ENCODE results near the gene FOXN3. TPM values are rescaled to one million over a fixed set of nuclear protein-coding genes. Genes with fewer than 3 reads are reported as not detected.
A peak's percentile ranks its signal among the peaks of the same experiment; 100 is the strongest.

The FOXN3 gene
- polyA plus RNA-seq, 3 donors, result 38.7 to 57.4 (median 42.0) TPM

DNA sequence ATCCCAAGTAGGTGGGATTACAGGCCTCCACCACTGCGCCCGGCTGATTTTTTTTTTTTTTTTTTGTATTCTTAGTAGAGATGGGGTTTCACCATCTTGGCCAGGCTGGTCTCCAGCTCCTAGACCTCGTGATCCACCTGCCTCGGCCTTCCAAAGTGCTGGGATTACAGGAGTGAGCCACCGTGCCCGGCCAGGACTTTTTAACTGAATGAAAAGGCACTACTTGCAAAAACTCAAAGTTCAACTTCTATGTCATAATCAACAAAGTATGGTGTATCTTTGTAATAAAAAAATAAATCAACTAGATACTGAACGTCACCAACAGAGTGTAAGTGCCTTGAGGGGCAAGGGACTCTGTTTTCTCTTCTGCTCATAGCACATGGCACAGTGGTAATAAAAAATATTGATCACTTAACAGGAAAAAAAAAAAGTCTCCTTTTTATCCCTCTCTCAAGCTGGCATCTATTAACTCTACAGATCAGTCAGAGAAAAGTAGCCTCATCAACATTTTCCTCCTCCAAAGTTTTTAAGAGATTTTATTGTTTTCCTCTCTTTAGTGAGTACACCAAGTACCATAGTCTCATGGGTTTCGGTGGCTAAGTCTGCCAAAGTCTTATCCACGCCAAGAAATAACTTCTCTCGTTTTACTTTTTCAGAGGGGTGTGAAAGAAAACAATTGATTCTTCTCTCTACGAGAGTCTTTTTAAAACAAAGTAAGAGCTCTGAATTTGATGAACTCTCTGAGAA lies 10.6 kb upstream of the FOXN3 start:
- Histone ChIP-seq H3K79me2 (ENCODE audit: insufficient read depth, low read length) (peaks cover 95% of the 10 kb centered on the region), H4K20me1 (ENCODE audit: insufficient read depth, low read length) (no peaks in the 10 kb centered on the region), H3K4me3 (replicated peaks in 1 of 3; ENCODE audit: low read depth in 2 of 3, low read length in 3 of 3) (no peak overlapping the region), H2AFZ (ENCODE audit: insufficient read depth, low read depth, low read length, poor library complexity, severe bottlenecking) (no peak overlapping the region), H3K27ac (ENCODE audit: low read depth in 1 of 2, low read length in 2 of 2) (no peak overlapping the region), H3K9ac (ENCODE audit: insufficient read depth, low read length, poor library complexity, severe bottlenecking) (no peak overlapping the region), H3K4me2 (replicated peaks; ENCODE audit: extremely low read depth, low read length, poor library complexity, severe bottlenecking) (no peak overlapping the region), H3K9me3 (replicated peaks in 1 of 2; ENCODE audit: control insufficient read depth in 1 of 2, insufficient read depth in 1 of 2, low read length in 2 of 2) (no peaks in the 10 kb centered on the region), H3K4me1 (ENCODE audit: control insufficient read depth in 1 of 2, insufficient read depth in 2 of 2, low read length in 2 of 2) (peaks cover 34 to 61% of the 10 kb centered on the region in 2 donors), H3K36me3 (replicated peaks in 1 of 2; ENCODE audit: control insufficient read depth in 1 of 2, insufficient read depth in 2 of 2, low read length in 2 of 2) (no peaks in the 10 kb centered on the region), H3K27me3 (ENCODE audit: control insufficient read depth in 2 of 2, insufficient read depth in 2 of 2, low read length in 2 of 2) (no peaks in the 10 kb centered on the region)
- Mint-ChIP-seq H3K4me3 (no peak overlapping the region), H3K27ac (peak overlapping the region in 3 of 7 donors; percentile 24 to 65 (median 43)), H3K9me3 (no peaks in the 10 kb centered on the region), H3K27me3 (ENCODE audit: low read depth in 3 of 3) (peaks cover 0 to under 1% (median 0%) of the 10 kb centered on the region in 3 donors), H3K4me1 (peaks cover 56% of the 10 kb centered on the region), H3K36me3 (peaks cover 8 to 13% of the 10 kb centered on the region in 2 donors)
- WGBS (ENCODE audit: insufficient coverage), result 100% methylated on average over 2 of the region's 11 CpGs
- no peak for TF ChIP-seq CTCF (IDR thresholded peaks at IDR 0.05)
- DNase-seq, result no peak
- intact Hi-C loops (cut with micrococcal nuclease), result no loop called here

- no peak overlapping the region for H3K27ac ChIP-seq (ENCODE audit: low read depth in 1 of 2, low read length in 2 of 2)
- Mint-ChIP-seq H3K27ac (peak overlapping the region in 4 of 7 donors; percentile 68 to 80 (median 76)), H3K27me3 (ENCODE audit: low read depth in 3 of 3) (no peaks in the 10 kb centered on the region), H3K4me1 (peaks cover 42% of the 10 kb centered on the region), H3K9me3 (no peaks in the 10 kb centered on the region), H3K36me3 (peaks cover 11 to 22% of the 10 kb centered on the region in 2 donors), H3K4me3 (no peak overlapping the region)
- no peak overlapping the region for H3K4me2 ChIP-seq (replicated peaks; ENCODE audit: extremely low read depth, low read length, poor library complexity, severe bottlenecking)
- no peak overlapping the region for H2AFZ ChIP-seq (ENCODE audit: insufficient read depth, low read depth, low read length, poor library complexity, severe bottlenecking)
- no peaks in the 10 kb centered on the region for H3K27me3 ChIP-seq (ENCODE audit: control insufficient read depth in 2 of 2, insufficient read depth in 2 of 2, low read length in 2 of 2)
- no peak overlapping the region for H3K9ac ChIP-seq (ENCODE audit: insufficient read depth, low read length, poor library complexity, severe bottlenecking)
- H3K4me3 ChIP-seq (replicated peaks in 1 of 3; ENCODE audit: low read depth in 2 of 3, low read length in 3 of 3), result no peak overlapping the region
- 30% methylated on average over 2 of the region's 6 CpGs for WGBS (ENCODE audit: insufficient coverage)
- peaks cover 26 to 47% of the 10 kb centered on the region in 2 donors for H3K4me1 ChIP-seq (ENCODE audit: control insufficient read depth in 1 of 2, insufficient read depth in 2 of 2, low read length in 2 of 2)
- H3K79me2 ChIP-seq (ENCODE audit: insufficient read depth, low read length), result peaks cover 96% of the 10 kb centered on the region
- DNase-seq, result peak; percentile 63 to 79 (median 72)
- intact Hi-C loops (cut with micrococcal nuclease), result no loop called here
- no peaks in the 10 kb centered on the region for H3K36me3 ChIP-seq (replicated peaks in 1 of 2; ENCODE audit: control insufficient read depth in 1 of 2, insufficient read depth in 2 of 2, low read length in 2 of 2)
- H4K20me1 ChIP-seq (ENCODE audit: insufficient read depth, low read length), result no peaks in the 10 kb centered on the region
- no peaks in the 10 kb centered on the region for H3K9me3 ChIP-seq (replicated peaks in 1 of 2; ENCODE audit: control insufficient read depth in 1 of 2, insufficient read depth in 1 of 2, low read length in 2 of 2)
- no peak for TF ChIP-seq CTCF (IDR thresholded peaks at IDR 0.05)
These were observed 8.9 kb upstream of the FOXN3 start for GRCh38 chr14:89425931-89426330.

All from CD14-positive monocyte (primary cell).